GM20000 (cell line): ENCODE results near the gene PTPRS.

Source experiments
- DNase-seq: peaks from one replicate; pipeline ENCODE4 v3.0.0; 2012; ENCODE audit warnings: low spot score
- CTCF ChIP-seq: IDR thresholded peaks from 2 replicates; pipeline ENCODE4 v1.5.1; 2012; ENCODE audit warnings: mild to moderate bottlenecking, control low read depth; ENCODE audit errors: extremely low read depth, missing control alignments

The PTPRS gene

GRCh38 chr19:5305163-5305562, 35.4 kb downstream of the PTPRS start:
- no peak for TF ChIP-seq CTCF
- no peak for DNase-seq

GRCh38 chr19:5304486-5304885, 36.1 kb downstream of the PTPRS start:
- DNase-seq, result no peak
- TF ChIP-seq CTCF, result no peak

- TF ChIP-seq CTCF, result no peak
- no peak for DNase-seq
These were observed 37.4 kb downstream of the PTPRS start for GRCh38 chr19:5303208-5303607.

- DNase-seq, result no peak
- TF ChIP-seq CTCF, result no peak
These were observed 38.2 kb downstream of the PTPRS start for GRCh38 chr19:5302396-5302795.

- no peak for DNase-seq
- TF ChIP-seq CTCF, result no peak
These were observed 41.5 kb downstream of the PTPRS start for GRCh38 chr19:5299137-5299536.

- no peak for TF ChIP-seq CTCF
These were observed 42.1 kb downstream of the PTPRS start for GRCh38 chr19:5298471-5298901.

GRCh38 chr19:5297272-5297669, 43.3 kb downstream of the PTPRS start:
- no peak for TF ChIP-seq CTCF
- DNase-seq, result no peak

More at GRCh38 chr19:5298471-5298901, 42.1 kb downstream of the PTPRS start:
- no peak for DNase-seq
